ENCODE measurements around the gene MEIS2. TPM values are rescaled to one million over a fixed set of nuclear protein-coding genes. Genes with fewer than 3 reads are reported as not detected.

The MEIS2 gene
- total and polyA plus RNA-seq, 2 experiments from 2014 or later = 0.27 TPM; not detected in 1

- Histone ChIP-seq H3K27me3 (ENCODE audit: insufficient read depth) (no peaks in the 10 kb centered on the region), H3K9me2 (ENCODE audit: insufficient read depth) (no peaks in the 10 kb centered on the region), H3K4me3 (no peak overlapping the region), H4K20me1 (replicated peaks; ENCODE audit: insufficient read depth) (no peaks in the 10 kb centered on the region), H3F3A (replicated peaks; ENCODE audit: low read depth) (no peaks in the 10 kb centered on the region), H3K4me1 (ENCODE audit: insufficient read depth) (no peaks in the 10 kb centered on the region), H3K4me2 (no peak overlapping the region), H3K27ac (ENCODE audit: low read depth) (no peak overlapping the region), H2AFZ (no peak overlapping the region), H3K79me2 (replicated peaks; ENCODE audit: insufficient read depth) (no peaks in the 10 kb centered on the region), H3K36me3 (ENCODE audit: insufficient read depth) (no peaks in the 10 kb centered on the region)
- TF ChIP-seq POLR2AphosphoS5 (IDR thresholded peaks at IDR 0.05; ENCODE audit: low read depth) = no peak
- no peak for TF ChIP-seq ZNF114 (CRISPR knock-in tag; IDR thresholded peaks at IDR 0.05)
- no peak for TF ChIP-seq STAT1 (IDR thresholded peaks at IDR 0.05; ENCODE audit: unreplicated experiment)
- no peak for TF ChIP-seq ZNF331 (CRISPR knock-in tag; IDR thresholded peaks at IDR 0.05; ENCODE audit: low read depth)
- TF ChIP-seq ETS1 (IDR thresholded peaks at IDR 0.05) = no peak
- TF ChIP-seq EZH2phosphoT487 (IDR thresholded peaks at IDR 0.05; ENCODE audit: unreplicated experiment) = no peak
- ATAC-seq = no peak
- no peak for DNase-seq (ENCODE audit: low spot score)
- Mint-ChIP-seq H3K4me1 (no peaks in the 10 kb centered on the region), H3K4me3 (no peak overlapping the region), H3K36me3 (ENCODE audit: low read depth) (no peaks in the 10 kb centered on the region), H3K27me3 (ENCODE audit: insufficient read depth, low read depth, poor library complexity) (no peaks in the 10 kb centered on the region), H3K27ac (no peak overlapping the region), H3K9me3 (no peaks in the 10 kb centered on the region)
Observed at GRCh38 chr15:36966708-36967107, 133.6 kb downstream of the MEIS2 start.

GRCh38 chr15:36965570-36966342 lies 134.6 kb downstream of the MEIS2 start:
- H3K36me3 ChIP-seq (ENCODE audit: insufficient read depth) = no peaks in the 10 kb centered on the region
- H4K20me1 ChIP-seq (replicated peaks; ENCODE audit: insufficient read depth) = no peaks in the 10 kb centered on the region
- H3K27ac ChIP-seq (ENCODE audit: low read depth) = no peak overlapping the region
- no peaks in the 10 kb centered on the region for H3K79me2 ChIP-seq (replicated peaks; ENCODE audit: insufficient read depth)
- Mint-ChIP-seq H3K4me1 (no peaks in the 10 kb centered on the region), H3K27ac (no peak overlapping the region), H3K36me3 (ENCODE audit: low read depth) (no peaks in the 10 kb centered on the region), H3K27me3 (ENCODE audit: insufficient read depth, low read depth, poor library complexity) (no peaks in the 10 kb centered on the region), H3K4me3 (no peak overlapping the region), H3K9me3 (no peaks in the 10 kb centered on the region)
- H3K4me3 ChIP-seq = no peak overlapping the region
- no peaks in the 10 kb centered on the region for H3K9me2 ChIP-seq (ENCODE audit: insufficient read depth)
- no peak overlapping the region for H3K4me2 ChIP-seq
- no peak for TF ChIP-seq ZNF331 (CRISPR knock-in tag; IDR thresholded peaks at IDR 0.05; ENCODE audit: low read depth)
- DNase-seq (ENCODE audit: low spot score) (no peak), ATAC-seq (no peak)
- H3K27me3 ChIP-seq (ENCODE audit: insufficient read depth) = no peaks in the 10 kb centered on the region
- no peaks in the 10 kb centered on the region for H3K4me1 ChIP-seq (ENCODE audit: insufficient read depth)
- no peaks in the 10 kb centered on the region for H3F3A ChIP-seq (replicated peaks; ENCODE audit: low read depth)
- no peak overlapping the region for H2AFZ ChIP-seq

DNA sequence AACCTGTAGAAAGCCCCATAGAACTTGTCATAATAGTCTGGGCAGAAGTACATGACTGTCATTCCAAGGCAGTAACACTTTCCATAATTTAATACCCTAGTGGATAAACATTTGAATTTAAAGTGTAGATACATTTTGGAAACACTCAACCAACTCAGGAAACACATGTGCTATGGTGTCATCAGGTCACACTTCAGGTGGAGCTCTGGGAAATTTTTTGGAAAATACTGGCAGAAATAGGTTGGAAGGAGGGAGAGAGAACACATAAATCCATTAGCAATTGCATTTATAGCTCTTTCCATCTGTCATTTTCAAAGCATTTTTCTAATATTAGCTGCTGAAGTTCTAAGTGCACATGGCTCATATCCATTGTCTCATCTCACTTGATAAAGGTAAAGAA lies 135.7 kb downstream of the MEIS2 start:
- H3F3A ChIP-seq (replicated peaks; ENCODE audit: low read depth) = no peaks in the 10 kb centered on the region
- no peaks in the 10 kb centered on the region for H3K79me2 ChIP-seq (replicated peaks; ENCODE audit: insufficient read depth)
- no peak overlapping the region for H3K27ac ChIP-seq (ENCODE audit: low read depth)
- Mint-ChIP-seq H3K9me3 (no peaks in the 10 kb centered on the region), H3K4me1 (no peaks in the 10 kb centered on the region), H3K27me3 (ENCODE audit: insufficient read depth, low read depth, poor library complexity) (no peaks in the 10 kb centered on the region), H3K27ac (no peak overlapping the region), H3K4me3 (no peak overlapping the region), H3K36me3 (ENCODE audit: low read depth) (no peaks in the 10 kb centered on the region)
- no peak for ATAC-seq
- H3K4me3 ChIP-seq = no peak overlapping the region
- no peaks in the 10 kb centered on the region for H3K9me2 ChIP-seq (ENCODE audit: insufficient read depth)
- H3K4me2 ChIP-seq = no peak overlapping the region
- no peaks in the 10 kb centered on the region for H3K4me1 ChIP-seq (ENCODE audit: insufficient read depth)
- no peak overlapping the region for H2AFZ ChIP-seq
- H3K36me3 ChIP-seq (ENCODE audit: insufficient read depth) = no peaks in the 10 kb centered on the region
- H4K20me1 ChIP-seq (replicated peaks; ENCODE audit: insufficient read depth) = no peaks in the 10 kb centered on the region
- DNase-seq (ENCODE audit: low spot score) = no peak
- no peaks in the 10 kb centered on the region for H3K27me3 ChIP-seq (ENCODE audit: insufficient read depth)
- TF ChIP-seq, protein P1, sequence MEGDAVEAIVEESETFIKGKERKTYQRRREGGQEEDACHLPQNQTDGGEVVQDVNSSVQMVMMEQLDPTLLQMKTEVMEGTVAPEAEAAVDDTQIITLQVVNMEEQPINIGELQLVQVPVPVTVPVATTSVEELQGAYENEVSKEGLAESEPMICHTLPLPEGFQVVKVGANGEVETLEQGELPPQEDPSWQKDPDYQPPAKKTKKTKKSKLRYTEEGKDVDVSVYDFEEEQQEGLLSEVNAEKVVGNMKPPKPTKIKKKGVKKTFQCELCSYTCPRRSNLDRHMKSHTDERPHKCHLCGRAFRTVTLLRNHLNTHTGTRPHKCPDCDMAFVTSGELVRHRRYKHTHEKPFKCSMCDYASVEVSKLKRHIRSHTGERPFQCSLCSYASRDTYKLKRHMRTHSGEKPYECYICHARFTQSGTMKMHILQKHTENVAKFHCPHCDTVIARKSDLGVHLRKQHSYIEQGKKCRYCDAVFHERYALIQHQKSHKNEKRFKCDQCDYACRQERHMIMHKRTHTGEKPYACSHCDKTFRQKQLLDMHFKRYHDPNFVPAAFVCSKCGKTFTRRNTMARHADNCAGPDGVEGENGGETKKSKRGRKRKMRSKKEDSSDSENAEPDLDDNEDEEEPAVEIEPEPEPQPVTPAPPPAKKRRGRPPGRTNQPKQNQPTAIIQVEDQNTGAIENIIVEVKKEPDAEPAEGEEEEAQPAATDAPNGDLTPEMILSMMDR (conservative IDR thresholded peaks at IDR 0.05; ENCODE audit: low read depth in 2 of 2) = no peak
- no peak for TF ChIP-seq EZH2 (IDR thresholded peaks at IDR 0.05; ENCODE audit: low read depth, unreplicated experiment)
- TF ChIP-seq EZH2phosphoT487 (IDR thresholded peaks at IDR 0.05; ENCODE audit: unreplicated experiment) = no peak
- TF ChIP-seq ZNF331 (CRISPR knock-in tag; IDR thresholded peaks at IDR 0.05; ENCODE audit: low read depth) = no peak
- TF ChIP-seq ZNF114 (CRISPR knock-in tag; IDR thresholded peaks at IDR 0.05) = no peak
